NCI-H748 (cell line): Measurements from ENCODE around the gene VSIG10L2.
"Not testable (repeated sequence)": the region's sequence is repeated elsewhere in the genome, so short reads cannot be mapped to it uniquely, and the experiment has no call there.

ENCODE experiments used
- DNase-seq: peaks from one replicate; lab custom pipeline; 2025; ENCODE audit not compliant: unreplicated experiment; lab: John Stamatoyannopoulos, UW

The VSIG10L2 gene

DNA sequence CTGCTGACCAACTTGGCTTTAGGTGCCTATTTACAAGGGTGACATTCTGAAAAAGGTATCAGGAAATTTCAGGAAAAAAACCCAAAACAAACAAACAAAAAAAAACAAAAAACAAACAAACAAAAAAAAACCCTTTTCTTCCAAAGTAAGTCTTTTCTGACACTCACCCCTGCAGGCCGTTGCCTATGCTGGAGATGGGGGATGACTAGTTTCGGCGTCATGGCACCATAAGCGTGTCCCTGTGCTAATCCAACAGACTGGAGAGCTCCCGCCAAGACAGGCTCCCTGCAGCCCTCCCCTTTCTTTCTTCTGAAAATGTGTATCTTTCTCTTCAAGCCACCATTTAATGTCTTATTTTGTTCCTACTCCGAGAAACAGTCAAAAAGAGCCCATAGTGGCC, 13.7 kb downstream of the VSIG10L2 start:
- DNase-seq, result no peak

DNA sequence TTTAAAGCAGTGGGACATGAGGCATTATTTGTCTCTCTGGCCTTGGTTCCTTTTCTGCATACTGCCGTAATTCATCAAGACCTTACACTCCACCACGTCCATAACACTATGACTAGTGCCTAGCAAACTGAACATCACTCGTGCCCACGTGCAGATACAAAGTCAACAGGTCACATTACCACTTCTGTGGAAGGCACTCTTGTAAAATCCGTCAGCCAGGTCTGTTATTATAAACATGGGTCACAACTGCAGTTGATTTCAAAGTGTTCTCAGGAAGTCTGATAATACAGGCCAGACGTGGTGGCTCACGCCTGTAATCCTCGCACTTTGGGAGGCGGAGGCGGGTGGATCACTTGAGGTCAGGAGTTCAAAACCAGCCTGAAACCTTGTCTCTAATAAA, 14.1 kb downstream of the VSIG10L2 start:
- no peak for DNase-seq

DNA sequence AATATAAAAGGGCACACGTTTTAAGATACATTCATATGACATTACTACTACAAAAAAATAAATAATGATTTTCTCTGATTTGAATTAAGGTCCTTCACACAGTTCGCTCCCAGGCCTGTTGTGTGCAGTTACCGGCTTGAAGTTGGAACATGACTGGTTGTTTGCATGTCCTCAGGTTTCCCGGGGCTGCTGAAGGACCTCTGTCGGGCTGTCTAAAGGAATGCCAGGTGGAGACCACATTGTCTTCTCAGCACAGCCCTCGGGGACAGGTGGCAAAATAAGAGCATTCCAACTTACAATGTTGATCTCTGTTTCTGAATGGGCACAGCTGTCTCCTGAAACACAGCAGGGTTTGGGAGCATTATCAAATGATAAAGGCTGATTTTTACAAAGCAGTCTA, 14.9 kb downstream of the VSIG10L2 start:
- DNase-seq, result no peak

DNA sequence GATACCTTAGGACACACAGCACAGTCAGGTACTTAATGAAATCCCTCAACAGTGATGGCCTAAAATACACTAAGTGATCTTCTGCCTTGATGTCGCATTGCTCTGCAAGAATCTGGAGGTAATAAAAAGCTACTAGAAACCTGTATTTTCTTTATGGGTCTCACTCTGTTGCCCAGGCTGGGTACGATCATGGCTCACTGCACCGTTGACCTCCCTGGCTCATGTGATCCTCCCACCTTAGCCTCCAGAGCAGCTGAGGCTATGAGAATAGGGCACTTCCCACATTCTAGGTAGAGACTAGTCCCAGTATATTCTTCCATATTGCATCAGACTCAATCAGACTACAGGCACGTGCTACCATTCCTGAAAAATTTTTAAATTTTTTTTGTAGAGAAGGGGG, 21.7 kb downstream of the VSIG10L2 start:
- no peak for DNase-seq

DNA sequence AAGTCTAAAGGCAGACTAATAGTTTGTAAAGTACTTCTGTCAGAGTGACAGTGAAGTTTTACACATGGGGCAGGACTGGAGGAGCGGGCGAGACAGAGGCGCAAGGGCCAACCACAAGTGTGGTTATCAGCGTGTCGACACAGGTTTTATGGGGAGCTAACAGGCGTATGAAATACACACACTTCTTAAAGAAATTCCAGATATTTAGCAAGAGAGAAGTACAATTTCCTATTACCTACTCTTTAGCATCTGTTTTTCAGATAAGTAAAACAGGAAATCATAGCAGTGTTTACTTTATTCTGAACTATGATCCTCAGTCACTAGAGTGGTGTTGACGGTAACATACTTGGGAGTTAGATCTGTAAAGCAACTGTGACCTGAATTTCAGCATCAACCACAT, 22.5 kb downstream of the VSIG10L2 start:
- no peak for DNase-seq

DNA sequence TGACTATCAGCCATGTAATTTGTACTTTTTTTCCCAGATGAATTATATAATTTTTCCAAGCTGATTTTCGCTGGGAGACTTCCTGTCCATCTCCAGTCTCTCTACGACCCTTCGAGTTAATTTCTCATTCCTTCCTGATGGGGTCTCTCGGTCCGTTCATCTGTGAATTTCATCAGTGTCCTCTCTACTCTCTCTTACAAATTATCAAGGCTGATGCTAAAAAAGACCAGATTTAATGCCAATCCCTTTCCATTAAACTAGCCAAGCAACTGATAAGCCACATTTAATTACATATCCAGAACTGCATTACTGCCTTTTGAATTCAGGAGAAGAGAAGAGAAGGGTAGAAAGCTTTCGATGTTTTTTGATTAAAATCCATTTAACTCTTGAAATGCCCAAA, 25.8 kb downstream of the VSIG10L2 start:
- no peak for DNase-seq

DNA sequence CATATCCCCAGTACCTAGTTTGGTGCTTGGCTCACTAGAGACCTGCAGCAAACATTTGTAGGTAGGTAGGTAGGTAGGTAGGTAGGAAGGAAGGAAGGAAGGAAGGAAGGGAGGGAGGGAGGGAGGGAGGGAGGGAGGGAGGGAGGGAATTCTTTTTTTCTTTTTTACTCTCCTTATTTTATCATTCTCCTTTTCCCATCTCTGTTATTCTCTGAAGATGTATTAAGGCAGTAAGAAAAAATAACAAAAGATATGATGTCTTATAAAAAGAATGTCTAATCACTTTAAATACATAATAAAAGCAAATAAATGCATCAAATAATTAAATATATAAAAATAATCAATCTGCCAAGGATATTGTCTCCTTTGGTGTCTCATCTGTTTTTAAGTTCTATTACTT, 28.4 kb downstream of the VSIG10L2 start:
- DNase-seq, result no peak

DNA sequence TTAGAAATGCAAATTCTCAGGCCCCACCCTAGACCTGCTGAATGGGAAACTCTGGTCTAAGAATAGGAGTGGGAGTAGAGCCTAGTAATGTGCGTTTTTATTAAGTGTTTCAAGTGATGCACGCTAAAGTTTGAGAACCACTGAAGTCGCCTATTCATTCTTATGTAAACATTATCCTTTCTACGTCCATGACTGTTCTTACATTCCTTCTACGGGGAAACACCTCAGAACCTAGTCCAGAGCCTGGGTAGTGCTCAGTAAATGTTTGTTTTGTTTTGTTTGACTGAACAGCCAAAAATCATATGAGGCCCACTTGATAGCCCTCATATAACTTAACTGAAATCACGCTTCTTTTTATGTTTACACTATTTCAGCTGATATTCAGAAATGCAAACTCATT, 29.8 kb downstream of the VSIG10L2 start:
- DNase-seq, result no peak

DNA sequence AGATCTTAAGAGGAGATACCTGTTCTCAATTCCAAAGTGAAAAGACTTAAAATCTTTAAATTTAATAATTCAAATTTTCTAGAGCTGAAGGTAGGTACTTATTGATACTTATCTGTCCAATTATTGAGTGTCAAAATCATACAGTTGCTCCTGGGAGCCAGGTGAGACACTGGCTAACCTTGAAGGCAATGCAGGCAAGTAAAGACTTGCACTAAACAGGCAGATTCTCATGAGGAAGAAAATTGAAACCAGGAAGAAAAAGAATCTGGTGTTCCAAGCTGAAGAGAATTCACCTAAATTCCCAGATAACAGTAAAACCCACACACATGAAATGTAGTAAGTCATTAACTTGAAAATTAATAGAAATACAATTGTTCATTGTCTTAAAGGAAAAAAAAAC, 30.3 kb downstream of the VSIG10L2 start:
- DNase-seq, result no peak

DNA sequence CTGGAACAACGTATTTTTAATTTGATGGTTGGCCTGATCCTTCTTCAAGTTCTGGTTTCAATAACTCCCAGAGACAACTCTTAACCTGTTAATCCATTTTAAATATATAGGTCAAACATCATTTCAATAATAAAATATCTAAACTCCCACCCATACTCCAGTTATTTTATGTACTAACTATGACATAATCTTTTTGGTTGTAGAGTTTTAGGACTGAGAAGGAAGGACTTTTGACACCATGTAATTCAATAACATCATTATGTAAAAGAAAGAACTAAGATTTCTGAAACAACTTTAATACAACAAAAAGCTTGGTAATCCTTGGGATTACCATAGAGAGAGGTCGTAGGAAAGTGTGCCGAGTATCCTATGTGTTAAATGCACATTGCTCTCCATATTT, 31.5 kb downstream of the VSIG10L2 start:
- DNase-seq, result no peak

DNA sequence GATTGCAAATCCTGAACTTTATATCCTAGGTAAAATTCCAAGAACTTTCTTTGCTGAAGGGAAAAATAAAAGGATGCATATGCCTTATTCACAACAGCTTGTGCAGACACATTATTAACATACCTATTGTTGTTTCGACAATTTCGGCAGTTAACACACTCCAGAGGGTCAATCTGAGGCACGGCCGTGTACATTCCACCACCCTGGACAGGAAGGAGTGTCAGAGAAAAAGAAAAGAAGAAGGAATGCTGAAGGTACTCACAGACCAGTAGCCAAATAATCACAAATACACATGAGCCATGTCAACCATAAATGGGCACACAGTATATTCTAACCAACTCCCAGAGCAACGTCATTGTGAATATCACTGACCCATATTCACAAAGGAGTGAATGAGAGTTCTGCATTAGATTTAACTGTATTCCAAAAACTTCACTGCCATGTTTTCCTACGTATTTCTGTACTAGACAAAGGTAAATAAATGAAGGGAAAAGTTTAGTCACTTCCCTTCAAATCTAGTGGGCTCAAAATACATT, 32.4 kb downstream of the VSIG10L2 start:
- no peak for DNase-seq

DNA sequence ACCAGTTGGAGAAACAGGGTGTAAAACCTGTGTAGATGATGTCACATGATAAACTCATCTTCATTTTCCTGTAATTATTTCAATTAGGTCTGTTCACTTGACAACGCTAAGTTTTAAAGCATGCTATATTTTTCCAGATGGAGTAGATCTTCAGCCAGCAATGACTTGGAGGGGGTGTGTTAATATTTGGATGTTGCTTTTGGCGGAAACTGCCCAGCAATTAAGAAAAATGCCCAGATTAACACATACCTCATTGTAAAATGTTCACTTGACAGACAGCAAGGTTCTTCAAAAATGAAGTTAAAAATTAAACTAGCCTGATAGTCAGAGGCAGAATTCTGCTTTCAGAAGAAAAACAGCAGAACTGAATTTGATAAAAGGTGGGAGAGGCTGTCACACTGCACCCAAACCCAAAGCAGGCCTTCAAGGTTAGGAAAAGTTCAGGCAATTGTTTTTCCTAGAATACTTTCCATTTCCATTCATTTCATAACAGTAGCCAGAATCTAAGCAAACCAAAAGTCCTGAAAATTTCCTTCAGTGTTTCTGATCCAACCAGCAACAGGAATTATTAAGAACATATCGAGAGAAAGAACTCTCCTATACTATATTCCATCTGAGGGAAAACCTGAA, 33.0 kb downstream of the VSIG10L2 start:
- DNase-seq, result no peak

DNA sequence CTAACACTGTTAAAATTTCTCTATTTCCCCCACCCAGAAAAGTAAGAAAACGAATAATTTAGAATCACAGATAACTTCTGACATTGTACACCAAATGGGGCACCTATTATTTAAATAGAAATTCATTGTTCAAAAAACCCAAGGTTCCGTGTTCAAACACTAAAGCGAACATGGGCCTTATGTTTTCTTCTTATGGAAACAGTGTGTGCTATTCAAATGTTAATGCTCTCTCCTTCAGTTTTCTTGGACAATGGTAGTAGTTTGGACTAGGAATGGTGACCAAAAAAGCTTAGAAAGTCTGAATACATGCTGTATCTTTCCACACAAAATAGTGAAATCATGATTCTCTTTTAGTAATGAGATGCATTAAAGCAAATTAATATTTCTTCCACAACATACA, 33.7 kb downstream of the VSIG10L2 start:
- no peak for DNase-seq

DNA sequence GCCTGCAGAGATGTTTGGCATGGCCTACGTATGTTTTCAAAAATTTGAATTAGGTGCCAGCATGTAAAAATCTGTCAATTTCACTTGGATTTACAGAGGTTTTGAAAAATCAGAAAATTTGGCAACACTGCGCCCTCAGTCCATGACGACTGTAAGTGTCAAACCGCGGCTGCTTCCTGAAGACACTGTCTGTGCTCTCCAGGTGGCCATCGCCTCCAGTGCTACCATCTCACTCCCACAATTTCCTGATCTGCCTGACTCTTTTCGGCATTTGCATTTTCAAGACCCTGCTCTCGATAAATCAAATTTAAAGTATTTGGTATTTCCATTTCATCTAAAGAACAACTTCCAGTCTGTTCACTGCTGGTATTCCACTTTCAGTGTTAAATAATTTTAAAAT, 34.6 kb downstream of the VSIG10L2 start:
- no peak for DNase-seq

DNA sequence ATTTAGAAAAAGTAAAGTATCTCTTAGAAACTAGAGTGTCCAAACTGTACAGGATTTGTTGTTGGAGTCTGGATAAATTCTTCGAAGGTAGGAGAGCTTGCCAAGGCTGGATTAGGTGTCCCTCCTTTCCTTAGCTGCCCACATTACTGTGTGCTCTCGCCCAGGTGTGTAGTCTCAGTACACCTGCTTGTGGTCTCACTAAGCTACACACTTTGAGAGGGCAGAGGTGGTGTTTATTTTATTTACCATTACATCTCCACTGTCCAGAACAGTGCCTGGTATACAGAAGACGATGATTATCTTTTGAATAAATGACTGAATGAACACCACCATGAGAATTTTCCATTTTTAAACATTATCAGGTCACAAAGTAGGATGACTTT, 36.5 kb downstream of the VSIG10L2 start:
- no peak for DNase-seq

DNA sequence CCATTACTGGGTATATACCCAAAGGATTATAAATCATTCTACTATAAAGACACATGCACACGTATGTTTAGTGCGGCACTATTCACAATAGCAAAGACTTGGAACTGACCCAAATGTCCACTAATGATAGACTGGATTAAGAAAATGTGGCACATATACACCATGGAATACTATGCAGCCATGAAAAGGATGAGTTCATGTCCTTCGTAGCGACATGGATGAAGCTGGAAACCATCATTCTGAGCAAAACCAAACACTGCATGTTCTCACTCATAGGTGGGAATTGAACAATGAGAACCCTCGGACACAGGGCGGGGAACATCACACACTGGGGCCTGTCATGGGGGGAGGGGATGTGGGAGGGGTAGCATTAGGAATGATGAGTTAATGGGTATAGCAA, 40.1 kb downstream of the VSIG10L2 start:
- not testable (repeated sequence) for DNase-seq

DNA sequence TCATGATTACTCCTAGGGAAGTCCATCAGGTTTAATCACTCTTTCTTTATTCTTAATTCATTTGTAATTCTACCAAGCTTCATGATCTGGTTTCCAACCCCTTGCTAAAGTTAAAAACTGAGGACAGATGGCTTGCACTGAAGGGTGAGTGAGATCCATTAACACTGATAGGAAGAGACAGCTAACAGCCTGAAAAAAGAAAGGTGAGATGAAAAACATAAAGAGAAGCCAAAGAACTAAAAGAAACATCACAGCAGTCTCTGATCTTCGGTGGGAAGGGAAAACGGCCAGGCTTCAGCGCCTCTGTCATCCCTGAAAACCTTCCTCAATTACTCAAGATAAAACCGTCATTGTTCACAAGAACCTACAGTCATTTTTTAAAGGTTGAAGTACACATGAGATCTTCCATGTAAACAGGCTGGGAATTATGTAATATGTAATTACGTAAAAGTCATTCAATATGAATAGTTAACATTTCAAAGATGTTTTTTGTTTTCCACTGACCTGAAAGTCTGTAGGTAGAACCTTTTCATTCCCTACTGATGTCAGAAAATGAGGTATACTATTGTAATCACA, 41.3 kb downstream of the VSIG10L2 start:
- DNase-seq, result no peak

DNA sequence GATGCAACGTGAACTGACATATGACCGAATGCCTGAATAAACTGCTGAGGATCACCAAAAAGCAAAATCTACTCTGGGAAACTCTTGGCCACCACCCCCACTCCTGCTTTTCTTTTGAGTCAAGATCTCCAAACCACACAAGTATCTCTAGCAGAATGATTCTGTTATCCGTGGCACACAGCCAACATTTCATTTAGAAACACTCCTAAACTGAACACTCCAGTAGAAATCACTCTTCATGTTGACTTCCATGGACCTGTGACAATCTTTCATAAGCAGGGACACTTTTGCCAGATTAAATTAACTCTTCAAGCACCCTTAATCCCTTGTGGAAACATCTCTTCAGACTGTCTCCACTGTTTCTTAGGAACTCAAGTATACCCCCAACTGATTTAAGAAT, 44.4 kb downstream of the VSIG10L2 start:
- no peak for DNase-seq

DNA sequence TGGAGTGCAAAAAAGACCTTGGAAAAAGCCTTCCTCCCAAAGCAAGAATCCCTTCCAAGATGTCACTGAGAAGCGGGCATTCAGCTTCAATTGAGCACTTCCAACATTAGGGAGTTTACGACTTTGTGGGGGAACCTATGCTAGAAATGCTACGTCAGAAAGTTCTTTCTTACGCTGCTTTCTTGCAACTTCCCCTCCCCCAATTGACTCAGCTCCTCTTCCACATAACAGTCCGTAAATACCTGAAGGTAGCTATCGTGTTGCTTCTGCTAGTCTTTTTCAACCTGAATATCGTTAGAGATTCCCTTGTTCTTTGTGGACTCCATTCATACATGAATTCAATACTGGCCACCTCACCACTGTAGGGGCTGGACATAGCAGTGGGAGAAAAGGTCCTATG, 47.0 kb downstream of the VSIG10L2 start:
- DNase-seq, result no peak

DNA sequence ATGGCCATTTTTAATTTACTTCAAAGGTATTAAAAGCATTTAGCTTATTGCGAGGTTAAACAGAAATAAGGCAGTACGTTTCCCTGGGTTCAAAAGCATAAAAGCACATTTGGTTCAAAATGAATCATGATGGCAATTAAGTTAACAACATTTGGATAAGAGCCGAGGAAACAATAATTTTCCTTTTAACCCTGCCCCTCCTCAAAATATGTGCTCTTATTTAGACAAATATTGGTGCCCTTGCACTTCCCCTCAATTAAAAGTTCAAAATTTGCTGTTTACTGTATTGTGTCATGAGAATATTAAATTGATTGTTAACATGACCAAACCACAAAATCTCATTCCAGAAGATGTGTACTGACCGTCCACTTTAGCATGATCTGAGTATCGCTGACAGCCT, 48.7 kb downstream of the VSIG10L2 start:
- no peak for DNase-seq

DNA sequence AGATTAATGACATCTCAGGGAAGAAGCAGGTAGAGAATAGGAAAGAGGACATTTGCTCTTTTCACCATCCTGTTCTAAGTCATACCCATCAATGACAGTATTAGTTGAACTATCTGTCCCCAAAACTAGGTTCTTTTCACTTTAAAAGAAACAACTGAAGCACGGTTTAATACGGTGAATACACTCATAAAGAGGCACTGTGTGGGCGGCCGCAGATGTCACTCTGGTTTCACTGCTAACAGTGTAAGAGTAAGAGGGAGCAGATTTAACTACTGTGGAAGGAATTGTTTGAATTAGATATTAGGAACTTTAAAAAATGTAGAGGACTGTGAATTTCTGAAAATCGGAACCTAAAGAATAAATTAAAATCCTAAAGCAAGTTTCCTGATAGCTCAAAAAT, 49.5 kb downstream of the VSIG10L2 start:
- DNase-seq, result no peak

DNA sequence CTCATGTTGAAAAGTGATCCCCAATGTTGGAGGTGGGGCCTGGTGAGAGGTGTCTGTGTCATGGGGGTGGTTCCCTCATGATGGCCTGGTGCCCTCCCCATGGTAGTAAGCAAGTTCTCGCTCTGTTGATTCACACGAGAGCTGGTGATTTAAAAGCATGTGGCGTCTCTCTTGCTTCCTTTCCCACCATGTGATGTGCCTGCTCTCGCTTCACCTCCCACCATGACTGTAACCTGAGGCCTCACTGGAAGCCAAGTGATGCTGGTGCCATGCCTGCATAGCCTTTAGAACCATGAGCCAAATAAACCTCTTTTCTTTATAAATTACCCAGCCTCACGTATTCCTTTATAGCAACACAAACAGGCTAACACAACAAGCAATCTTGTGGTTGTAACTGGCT, 52.4 kb downstream of the VSIG10L2 start:
- DNase-seq, result no peak

DNA sequence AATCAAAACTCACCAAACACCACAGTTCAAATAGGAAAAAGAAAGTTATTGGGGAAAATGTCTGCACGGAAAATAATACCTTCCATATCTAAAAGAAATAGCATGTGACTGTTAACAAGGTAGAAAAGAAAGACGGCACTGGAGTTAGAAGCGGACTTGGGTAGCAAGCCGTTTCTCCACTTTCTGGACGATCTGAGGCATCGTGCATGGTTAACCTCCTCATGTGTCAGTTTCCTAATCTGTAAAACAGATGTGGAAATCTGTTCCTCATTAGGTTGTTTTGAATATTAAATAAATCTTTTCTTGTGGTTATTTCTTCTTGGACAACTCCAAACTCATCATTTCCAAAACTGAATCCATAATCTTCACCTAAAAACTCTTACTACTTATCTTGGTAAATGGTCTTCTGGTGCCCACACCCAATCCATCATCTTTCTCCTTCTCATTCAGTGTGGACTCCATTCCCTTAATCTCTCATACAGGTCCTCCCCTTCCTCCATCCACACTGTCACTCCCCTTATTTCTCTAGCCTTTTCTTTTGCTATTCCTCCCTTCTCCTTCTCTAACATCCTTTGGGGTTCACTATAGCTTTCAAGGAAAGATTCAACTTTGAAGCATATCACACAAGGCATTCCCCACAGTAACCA, 53.5 kb downstream of the VSIG10L2 start:
- no peak for DNase-seq
